GM23338 (cell line): ENCODE measurements around the gene DGKD.

Source experiments
- CREB1 ChIP-seq: fragments of 250-450 bp; sonication (Bioruptor Pico); IDR thresholded peaks from 2 replicates; pipeline ENCODE4 v1.5.0; 2020; ENCODE audit warnings: low read depth, mild to moderate bottlenecking, moderate library complexity
- EZH2 ChIP-seq: fragments of 200-600 bp; sonication (generic); IDR thresholded peaks from one replicate; pipeline ENCODE4 v1.8.0; 2017; ENCODE audit warnings: antibody characterized with exemption, mild to moderate bottlenecking, low read depth; ENCODE audit not compliant: unreplicated experiment
- EZH2phosphoT487 ChIP-seq: fragments of 200-600 bp; sonication (generic); IDR thresholded peaks from one replicate; pipeline ENCODE4 v1.8.1; 2018; ENCODE audit warnings: antibody characterized with exemption; ENCODE audit not compliant: unreplicated experiment
- JUNB ChIP-seq: IDR thresholded peaks from one replicate; pipeline ENCODE4 v1.6.1; 2016; ENCODE audit warnings: antibody characterized with exemption; ENCODE audit not compliant: unreplicated experiment
- NANOG ChIP-seq: IDR thresholded peaks from 2 replicates; pipeline ENCODE4 v1.6.1; 2016; ENCODE audit warnings: antibody characterized with exemption, borderline replicate concordance
- POLR2AphosphoS5 ChIP-seq: IDR thresholded peaks from 2 replicates; pipeline ENCODE4 v1.6.1; 2016; ENCODE audit warnings: antibody characterized with exemption, low read depth
- STAT1 ChIP-seq: IDR thresholded peaks from one replicate; pipeline ENCODE4 v1.6.1; 2016; ENCODE audit warnings: antibody characterized with exemption; ENCODE audit not compliant: unreplicated experiment
- ZNF114 ChIP-seq: fragments of 250-450 bp; sonication (Bioruptor Pico); IDR thresholded peaks from 2 replicates; pipeline ENCODE4 v1.5.0; 2020; ENCODE audit warnings: mild to moderate bottlenecking, moderate library complexity
- ZNF331 ChIP-seq: fragments of 250-450 bp; sonication (Bioruptor Pico); IDR thresholded peaks from 2 replicates; pipeline ENCODE4 v1.5.0; 2020; ENCODE audit warnings: low read depth, mild to moderate bottlenecking, moderate library complexity
- TF ChIP-seq, protein P1 (sequence below), 2 experiments: fragments of 200-600 bp in 1 of 2; sonication (generic) in 1 of 2; conservative IDR thresholded peaks; 2 replicates each; pipeline versions ENCODE4 v1.5.1 to v1.6.1; 2016 to 2017; ENCODE audit warnings: antibody characterized with exemption in 2 of 2, low read depth in 2 of 2, mild to moderate bottlenecking in 2 of 2, moderate library complexity in 1 of 2
- TF ChIP-seq, protein P2 (sequence below): IDR thresholded peaks from one replicate; pipeline ENCODE4 v1.6.1; 2018; ENCODE audit warnings: antibody characterized with exemption; ENCODE audit not compliant: unreplicated experiment
- TF ChIP-seq, protein P3 (sequence below): IDR thresholded peaks from 2 replicates; pipeline ENCODE4 v1.6.1; 2016; ENCODE audit warnings: antibody characterized with exemption

DNA sequence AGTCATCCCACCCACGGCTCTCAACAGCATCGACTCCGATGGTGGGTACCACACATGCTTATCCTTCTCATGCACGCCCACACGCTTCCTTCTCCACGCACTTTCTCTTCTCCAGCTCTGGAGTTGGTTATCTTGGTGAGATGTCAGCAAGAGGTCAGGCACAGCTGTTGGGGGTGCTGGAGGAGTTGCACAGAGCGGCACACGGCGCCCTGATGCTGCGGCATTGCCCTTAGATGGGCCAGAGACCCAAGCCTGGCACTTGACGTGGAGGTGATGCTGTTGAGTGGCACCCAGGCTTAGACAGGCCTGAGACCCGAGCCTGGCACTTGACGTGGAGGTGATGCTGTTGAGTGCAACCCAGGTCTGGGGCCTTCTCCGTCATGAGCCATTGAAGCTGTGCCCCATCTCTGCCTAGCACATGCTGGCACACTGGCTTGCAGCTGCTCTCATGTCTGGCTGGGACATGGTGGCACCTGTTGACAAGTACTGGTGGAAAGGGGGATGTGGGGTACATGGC, 83.2 kb downstream of the DGKD start:
- TF ChIP-seq, protein P1, sequence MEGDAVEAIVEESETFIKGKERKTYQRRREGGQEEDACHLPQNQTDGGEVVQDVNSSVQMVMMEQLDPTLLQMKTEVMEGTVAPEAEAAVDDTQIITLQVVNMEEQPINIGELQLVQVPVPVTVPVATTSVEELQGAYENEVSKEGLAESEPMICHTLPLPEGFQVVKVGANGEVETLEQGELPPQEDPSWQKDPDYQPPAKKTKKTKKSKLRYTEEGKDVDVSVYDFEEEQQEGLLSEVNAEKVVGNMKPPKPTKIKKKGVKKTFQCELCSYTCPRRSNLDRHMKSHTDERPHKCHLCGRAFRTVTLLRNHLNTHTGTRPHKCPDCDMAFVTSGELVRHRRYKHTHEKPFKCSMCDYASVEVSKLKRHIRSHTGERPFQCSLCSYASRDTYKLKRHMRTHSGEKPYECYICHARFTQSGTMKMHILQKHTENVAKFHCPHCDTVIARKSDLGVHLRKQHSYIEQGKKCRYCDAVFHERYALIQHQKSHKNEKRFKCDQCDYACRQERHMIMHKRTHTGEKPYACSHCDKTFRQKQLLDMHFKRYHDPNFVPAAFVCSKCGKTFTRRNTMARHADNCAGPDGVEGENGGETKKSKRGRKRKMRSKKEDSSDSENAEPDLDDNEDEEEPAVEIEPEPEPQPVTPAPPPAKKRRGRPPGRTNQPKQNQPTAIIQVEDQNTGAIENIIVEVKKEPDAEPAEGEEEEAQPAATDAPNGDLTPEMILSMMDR (conservative IDR thresholded peaks at IDR 0.05; ENCODE audit: low read depth in 2 of 2) = no peak
- TF ChIP-seq EZH2phosphoT487 = no peak
- TF ChIP-seq EZH2 = no peak
- TF ChIP-seq POLR2AphosphoS5 = no peak
- TF ChIP-seq CREB1 = no peak
- TF ChIP-seq, protein P2, sequence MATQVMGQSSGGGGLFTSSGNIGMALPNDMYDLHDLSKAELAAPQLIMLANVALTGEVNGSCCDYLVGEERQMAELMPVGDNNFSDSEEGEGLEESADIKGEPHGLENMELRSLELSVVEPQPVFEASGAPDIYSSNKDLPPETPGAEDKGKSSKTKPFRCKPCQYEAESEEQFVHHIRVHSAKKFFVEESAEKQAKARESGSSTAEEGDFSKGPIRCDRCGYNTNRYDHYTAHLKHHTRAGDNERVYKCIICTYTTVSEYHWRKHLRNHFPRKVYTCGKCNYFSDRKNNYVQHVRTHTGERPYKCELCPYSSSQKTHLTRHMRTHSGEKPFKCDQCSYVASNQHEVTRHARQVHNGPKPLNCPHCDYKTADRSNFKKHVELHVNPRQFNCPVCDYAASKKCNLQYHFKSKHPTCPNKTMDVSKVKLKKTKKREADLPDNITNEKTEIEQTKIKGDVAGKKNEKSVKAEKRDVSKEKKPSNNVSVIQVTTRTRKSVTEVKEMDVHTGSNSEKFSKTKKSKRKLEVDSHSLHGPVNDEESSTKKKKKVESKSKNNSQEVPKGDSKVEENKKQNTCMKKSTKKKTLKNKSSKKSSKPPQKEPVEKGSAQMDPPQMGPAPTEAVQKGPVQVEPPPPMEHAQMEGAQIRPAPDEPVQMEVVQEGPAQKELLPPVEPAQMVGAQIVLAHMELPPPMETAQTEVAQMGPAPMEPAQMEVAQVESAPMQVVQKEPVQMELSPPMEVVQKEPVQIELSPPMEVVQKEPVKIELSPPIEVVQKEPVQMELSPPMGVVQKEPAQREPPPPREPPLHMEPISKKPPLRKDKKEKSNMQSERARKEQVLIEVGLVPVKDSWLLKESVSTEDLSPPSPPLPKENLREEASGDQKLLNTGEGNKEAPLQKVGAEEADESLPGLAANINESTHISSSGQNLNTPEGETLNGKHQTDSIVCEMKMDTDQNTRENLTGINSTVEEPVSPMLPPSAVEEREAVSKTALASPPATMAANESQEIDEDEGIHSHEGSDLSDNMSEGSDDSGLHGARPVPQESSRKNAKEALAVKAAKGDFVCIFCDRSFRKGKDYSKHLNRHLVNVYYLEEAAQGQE = no peak
- TF ChIP-seq, protein P3, sequence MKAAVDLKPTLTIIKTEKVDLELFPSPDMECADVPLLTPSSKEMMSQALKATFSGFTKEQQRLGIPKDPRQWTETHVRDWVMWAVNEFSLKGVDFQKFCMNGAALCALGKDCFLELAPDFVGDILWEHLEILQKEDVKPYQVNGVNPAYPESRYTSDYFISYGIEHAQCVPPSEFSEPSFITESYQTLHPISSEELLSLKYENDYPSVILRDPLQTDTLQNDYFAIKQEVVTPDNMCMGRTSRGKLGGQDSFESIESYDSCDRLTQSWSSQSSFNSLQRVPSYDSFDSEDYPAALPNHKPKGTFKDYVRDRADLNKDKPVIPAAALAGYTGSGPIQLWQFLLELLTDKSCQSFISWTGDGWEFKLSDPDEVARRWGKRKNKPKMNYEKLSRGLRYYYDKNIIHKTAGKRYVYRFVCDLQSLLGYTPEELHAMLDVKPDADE = no peak
- no peak for TF ChIP-seq ZNF114 (CRISPR knock-in tag)
- no peak for TF ChIP-seq JUNB
- no peak for TF ChIP-seq STAT1
- TF ChIP-seq ZNF331 = no peak
- TF ChIP-seq NANOG = no peak
